HepG2 (cell line): Measurements from ENCODE around the gene RAC3. TPM values are rescaled to one million over a fixed set of nuclear protein-coding genes. Genes with fewer than 3 reads are reported as not detected.

Source experiments
- ARID2 ChIP-seq: sonication (generic); formaldehyde crosslinking; IDR thresholded peaks from 2 replicates; pipeline ENCODE4 v1.8.1; 2022; ENCODE audit warnings: mild to moderate bottlenecking, missing genetic modification reagents, borderline replicate concordance
- FOXC1 ChIP-seq: sonication (generic); formaldehyde crosslinking; IDR thresholded peaks from 2 replicates; pipeline ENCODE4 v1.8.0; 2022; ENCODE audit warnings: mild to moderate bottlenecking, missing genetic modification reagents, borderline replicate concordance
- KDM2A ChIP-seq: sonication (generic); formaldehyde crosslinking; IDR thresholded peaks from 2 replicates; pipeline ENCODE4 v1.4.0; 2020; ENCODE audit warnings: low read depth, missing genetic modification reagents, borderline replicate concordance
- MYC ChIP-seq: sonication (generic); formaldehyde crosslinking; IDR thresholded peaks from 2 replicates; pipeline ENCODE4 v1.9.0; 2021; ENCODE audit warnings: missing genetic modification reagents, borderline replicate concordance
- YY1 ChIP-seq: IDR thresholded peaks from 2 replicates; pipeline ENCODE4 v1.6.1; 2011; ENCODE audit warnings: low read length, low read depth, moderate library complexity, mild to moderate bottlenecking; ENCODE audit not compliant: insufficient read depth, insufficient replicate concordance
- ZBTB4 ChIP-seq: sonication (generic); formaldehyde crosslinking; IDR thresholded peaks from 2 replicates; pipeline ENCODE4 v1.4.0; 2020; ENCODE audit warnings: missing genetic modification reagents, mild to moderate bottlenecking, borderline replicate concordance
- ZC3H4 ChIP-seq: sonication (generic); formaldehyde crosslinking; IDR thresholded peaks from 2 replicates; pipeline ENCODE4 v1.4.0; 2020; ENCODE audit warnings: missing genetic modification reagents, borderline replicate concordance
- ZNF10 ChIP-seq: sonication (generic); formaldehyde crosslinking; IDR thresholded peaks from 2 replicates; pipeline ENCODE4 v1.4.0; 2020; ENCODE audit warnings: mild to moderate bottlenecking, low read depth, missing genetic modification reagents, borderline replicate concordance
- ZNF160 ChIP-seq: sonication (generic); formaldehyde crosslinking; IDR thresholded peaks from 2 replicates; pipeline ENCODE4 v1.8.0; 2022; ENCODE audit warnings: mild to moderate bottlenecking, inconsistent platforms, missing genetic modification reagents
- ZNF616 ChIP-seq: sonication (generic); formaldehyde crosslinking; IDR thresholded peaks from 2 replicates; pipeline ENCODE4 v1.5.0; 2020; ENCODE audit warnings: low read depth, mild to moderate bottlenecking, missing genetic modification reagents
- ZNF619 ChIP-seq: sonication (generic); formaldehyde crosslinking; IDR thresholded peaks from 2 replicates; pipeline ENCODE4 v1.4.0; 2020; ENCODE audit warnings: mild to moderate bottlenecking, missing genetic modification reagents
- ZNF790 ChIP-seq: sonication (generic); formaldehyde crosslinking; IDR thresholded peaks from 2 replicates; pipeline ENCODE4 v1.8.0; 2022; ENCODE audit warnings: missing genetic modification reagents, mild to moderate bottlenecking, borderline replicate concordance
- ZNF792 ChIP-seq: IDR thresholded peaks from 2 replicates; pipeline ENCODE4 v1.6.1; 2016
- polyA plus RNA-seq, 8 experiments: library from polyadenylated mRNA; depleted of rRNA in 3 of 8; stranded (reverse) in 7 of 8; unstranded in 1 of 8; fragments of >200 nt; fragmentation: Illumina TruSeq in 4 of 8; extraction: Trizol in 4 of 8; gene quantifications; 2 replicates each; pipeline versions ENCODE4 v1.2.1 to v1.2.3, GENCODE V29; 2011 to 2016; ENCODE audit warnings: low read depth in 4 of 8, missing spikeins in 1 of 8, mixed read lengths in 1 of 8; ENCODE audit not compliant: insufficient read depth in 1 of 8
- total RNA-seq, 5 experiments: library from RNA; depleted of rRNA; stranded (reverse); fragments of >200 nt; fragmentation: Illumina TruSeq; extraction: Trizol; gene quantifications; 2 replicates each; pipeline ENCODE4 v1.2.3, GENCODE V29; 2016; ENCODE audit warnings: low read depth in 1 of 5
- TF ChIP-seq, protein P1 (sequence below): sonication (generic); formaldehyde crosslinking; IDR thresholded peaks from 2 replicates; pipeline ENCODE4 v1.4.0; 2020; ENCODE audit warnings: missing genetic modification reagents; ENCODE audit errors: not compliant biosample characterization
- TF ChIP-seq, protein P2 (sequence below), 2 experiments: fragments of 450-650 bp in 1 of 2; sonication (generic) in 1 of 2; formaldehyde crosslinking in 1 of 2; IDR thresholded peaks; 2 replicates each; pipeline versions ENCODE4 v1.6.1 to v1.8.0; 2016 to 2022; ENCODE audit warnings: antibody characterized with exemption in 1 of 2, mild to moderate bottlenecking in 1 of 2, missing genetic modification reagents in 1 of 2

The RAC3 gene
- total and polyA plus RNA-seq, 2 of the 13 experiments (the other 11 are each of a cell fraction or from before 2014, with no cell fraction given): 10.5 to 21.3 TPM

- TF ChIP-seq MYC (CRISPR knock-in tag): peak; percentile 39; the same call in 1 of the 2 replicates
- TF ChIP-seq ZBTB4: no peak
- TF ChIP-seq ZNF160: no peak
- no peak for TF ChIP-seq FOXC1 (CRISPR knock-in tag)
- no peak for TF ChIP-seq ZNF792
- TF ChIP-seq ZNF790 (CRISPR knock-in tag): no peak
- no peak for TF ChIP-seq ZNF10
- TF ChIP-seq ARID2: no peak
- no peak; the same call in 1 of the 2 replicates for TF ChIP-seq ZC3H4 (CRISPR knock-in tag)
- TF ChIP-seq ZNF616 (CRISPR knock-in tag): no peak
- TF ChIP-seq, protein P1, sequence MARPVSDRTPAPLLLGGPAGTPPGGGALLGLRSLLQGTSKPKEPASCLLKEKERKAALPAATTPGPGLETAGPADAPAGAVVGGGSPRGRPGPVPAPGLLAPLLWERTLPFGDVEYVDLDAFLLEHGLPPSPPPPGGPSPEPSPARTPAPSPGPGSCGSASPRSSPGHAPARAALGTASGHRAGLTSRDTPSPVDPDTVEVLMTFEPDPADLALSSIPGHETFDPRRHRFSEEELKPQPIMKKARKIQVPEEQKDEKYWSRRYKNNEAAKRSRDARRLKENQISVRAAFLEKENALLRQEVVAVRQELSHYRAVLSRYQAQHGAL (CRISPR knock-in tag): no peak
- TF ChIP-seq KDM2A (CRISPR knock-in tag): peak; percentile 79; the same call in 1 of the 2 replicates
- TF ChIP-seq ZNF619 (CRISPR knock-in tag): no peak
- peak; percentile 46 for TF ChIP-seq YY1
- TF ChIP-seq, protein P2, sequence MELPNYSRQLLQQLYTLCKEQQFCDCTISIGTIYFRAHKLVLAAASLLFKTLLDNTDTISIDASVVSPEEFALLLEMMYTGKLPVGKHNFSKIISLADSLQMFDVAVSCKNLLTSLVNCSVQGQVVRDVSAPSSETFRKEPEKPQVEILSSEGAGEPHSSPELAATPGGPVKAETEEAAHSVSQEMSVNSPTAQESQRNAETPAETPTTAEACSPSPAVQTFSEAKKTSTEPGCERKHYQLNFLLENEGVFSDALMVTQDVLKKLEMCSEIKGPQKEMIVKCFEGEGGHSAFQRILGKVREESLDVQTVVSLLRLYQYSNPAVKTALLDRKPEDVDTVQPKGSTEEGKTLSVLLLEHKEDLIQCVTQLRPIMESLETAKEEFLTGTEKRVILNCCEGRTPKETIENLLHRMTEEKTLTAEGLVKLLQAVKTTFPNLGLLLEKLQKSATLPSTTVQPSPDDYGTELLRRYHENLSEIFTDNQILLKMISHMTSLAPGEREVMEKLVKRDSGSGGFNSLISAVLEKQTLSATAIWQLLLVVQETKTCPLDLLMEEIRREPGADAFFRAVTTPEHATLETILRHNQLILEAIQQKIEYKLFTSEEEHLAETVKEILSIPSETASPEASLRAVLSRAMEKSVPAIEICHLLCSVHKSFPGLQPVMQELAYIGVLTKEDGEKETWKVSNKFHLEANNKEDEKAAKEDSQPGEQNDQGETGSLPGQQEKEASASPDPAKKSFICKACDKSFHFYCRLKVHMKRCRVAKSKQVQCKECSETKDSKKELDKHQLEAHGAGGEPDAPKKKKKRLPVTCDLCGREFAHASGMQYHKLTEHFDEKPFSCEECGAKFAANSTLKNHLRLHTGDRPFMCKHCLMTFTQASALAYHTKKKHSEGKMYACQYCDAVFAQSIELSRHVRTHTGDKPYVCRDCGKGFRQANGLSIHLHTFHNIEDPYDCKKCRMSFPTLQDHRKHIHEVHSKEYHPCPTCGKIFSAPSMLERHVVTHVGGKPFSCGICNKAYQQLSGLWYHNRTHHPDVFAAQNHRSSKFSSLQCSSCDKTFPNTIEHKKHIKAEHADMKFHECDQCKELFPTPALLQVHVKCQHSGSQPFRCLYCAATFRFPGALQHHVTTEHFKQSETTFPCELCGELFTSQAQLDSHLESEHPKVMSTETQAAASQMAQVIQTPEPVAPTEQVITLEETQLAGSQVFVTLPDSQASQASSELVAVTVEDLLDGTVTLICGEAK (IDR thresholded peaks at IDR 0.05): no peak
- TF ChIP-seq, protein P2 (CRISPR knock-in tag; IDR thresholded peaks at IDR 0.05): peak; percentile 28; the same call in 1 of the 2 replicates
These were observed 16.0 kb upstream of the RAC3 start (continued) for GRCh38 chr17:82015311-82015971.
